Measurements from ENCODE around the gene RAP1GDS1. TPM values are rescaled to one million over a fixed set of nuclear protein-coding genes. Genes with fewer than 3 reads are reported as not detected.

The RAP1GDS1 gene
- total and polyA plus RNA-seq, 2 of the 13 experiments (the other 11 are each of a cell fraction or from before 2014, with no cell fraction given) = 19.3 to 42.5 TPM

DNA sequence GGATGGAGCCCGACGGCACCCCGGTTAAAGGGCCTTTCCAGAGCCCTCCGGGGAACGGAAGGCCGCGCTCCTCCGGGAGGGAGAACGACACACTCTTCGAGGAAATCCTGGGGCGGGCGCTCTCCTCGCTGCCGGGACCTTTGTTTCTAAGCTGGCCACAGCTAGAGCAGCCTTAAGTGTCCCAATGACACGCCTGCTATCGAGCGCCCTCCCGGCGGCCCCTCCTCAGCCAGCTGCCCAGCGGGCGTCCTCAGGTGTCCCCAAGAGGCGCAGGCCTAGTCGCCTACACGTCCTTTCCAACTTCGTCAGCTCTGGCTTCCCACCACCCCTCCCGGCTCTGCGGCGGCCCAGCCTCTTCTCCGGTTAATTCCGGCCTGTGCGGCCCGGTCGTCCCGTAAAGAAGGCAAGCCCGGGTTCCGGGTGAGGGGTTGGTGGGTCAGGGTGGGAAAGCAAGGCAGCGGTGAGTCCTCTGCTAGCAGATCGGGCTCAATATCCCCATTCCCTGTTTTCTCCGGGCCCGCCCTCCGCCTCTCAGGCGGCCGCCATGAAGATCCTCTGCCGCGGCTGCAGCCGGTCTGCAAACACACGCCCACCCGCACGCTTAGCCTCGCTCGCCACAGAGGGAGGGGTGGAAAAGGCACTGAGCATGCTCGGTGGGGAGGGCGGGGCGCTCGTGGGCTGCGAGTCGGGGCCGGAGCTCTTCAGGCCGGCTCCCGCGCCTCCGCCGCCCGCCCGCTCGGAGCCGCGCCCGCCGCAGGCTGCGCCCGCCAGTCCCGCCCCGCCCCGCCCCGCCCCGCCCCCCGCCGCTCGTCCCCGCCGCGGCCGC, at the start of gene RAP1GDS1 (continued):
- 0 out of 2 replicates have a peak, but pooled peaks have one; percentile 33 for TF ChIP-seq ZSCAN9 (CRISPR knock-in tag; IDR thresholded peaks at IDR 0.05; ENCODE audit: borderline replicate concordance)
- TF ChIP-seq, protein P1, sequence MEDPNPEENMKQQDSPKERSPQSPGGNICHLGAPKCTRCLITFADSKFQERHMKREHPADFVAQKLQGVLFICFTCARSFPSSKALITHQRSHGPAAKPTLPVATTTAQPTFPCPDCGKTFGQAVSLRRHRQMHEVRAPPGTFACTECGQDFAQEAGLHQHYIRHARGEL (CRISPR knock-in tag; IDR thresholded peaks at IDR 0.05) = 0 out of 2 replicates have a peak, but pooled peaks have one; percentile 28
- no peak for TF ChIP-seq KLF11 (CRISPR knock-in tag; IDR thresholded peaks at IDR 0.05)
- 0 out of 2 replicates have a peak, but pooled peaks have one; percentile 60 for TF ChIP-seq REPIN1 (CRISPR knock-in tag; IDR thresholded peaks at IDR 0.05; ENCODE audit: borderline replicate concordance, low read depth)
- TF ChIP-seq, protein P2, sequence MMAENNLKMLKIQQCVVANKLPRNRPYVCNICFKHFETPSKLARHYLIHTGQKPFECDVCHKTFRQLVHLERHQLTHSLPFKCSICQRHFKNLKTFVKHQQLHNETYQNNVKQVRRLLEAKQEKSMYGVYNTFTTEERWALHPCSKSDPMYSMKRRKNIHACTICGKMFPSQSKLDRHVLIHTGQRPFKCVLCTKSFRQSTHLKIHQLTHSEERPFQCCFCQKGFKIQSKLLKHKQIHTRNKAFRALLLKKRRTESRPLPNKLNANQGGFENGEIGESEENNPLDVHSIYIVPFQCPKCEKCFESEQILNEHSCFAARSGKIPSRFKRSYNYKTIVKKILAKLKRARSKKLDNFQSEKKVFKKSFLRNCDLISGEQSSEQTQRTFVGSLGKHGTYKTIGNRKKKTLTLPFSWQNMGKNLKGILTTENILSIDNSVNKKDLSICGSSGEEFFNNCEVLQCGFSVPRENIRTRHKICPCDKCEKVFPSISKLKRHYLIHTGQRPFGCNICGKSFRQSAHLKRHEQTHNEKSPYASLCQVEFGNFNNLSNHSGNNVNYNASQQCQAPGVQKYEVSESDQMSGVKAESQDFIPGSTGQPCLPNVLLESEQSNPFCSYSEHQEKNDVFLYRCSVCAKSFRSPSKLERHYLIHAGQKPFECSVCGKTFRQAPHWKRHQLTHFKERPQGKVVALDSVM (CRISPR knock-in tag; IDR thresholded peaks at IDR 0.05) = peak; percentile 35; the same call in 1 of the 2 replicates
- TF ChIP-seq ADNP (CRISPR knock-in tag; IDR thresholded peaks at IDR 0.05) = no peak
- no peak; the same call in 1 of the 2 replicates for TF ChIP-seq ZNF138 (CRISPR knock-in tag; IDR thresholded peaks at IDR 0.05; ENCODE audit: low read depth)
- TF ChIP-seq, protein P3, sequence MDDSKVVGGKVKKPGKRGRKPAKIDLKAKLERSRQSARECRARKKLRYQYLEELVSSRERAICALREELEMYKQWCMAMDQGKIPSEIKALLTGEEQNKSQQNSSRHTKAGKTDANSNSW (CRISPR knock-in tag; IDR thresholded peaks at IDR 0.05; ENCODE audit: borderline replicate concordance) = no peak
- TF ChIP-seq ELF4 (CRISPR knock-in tag; IDR thresholded peaks at IDR 0.05; ENCODE audit: borderline replicate concordance) = peak; percentile 42; the same call in 1 of the 2 replicates
- TF ChIP-seq, protein P4, sequence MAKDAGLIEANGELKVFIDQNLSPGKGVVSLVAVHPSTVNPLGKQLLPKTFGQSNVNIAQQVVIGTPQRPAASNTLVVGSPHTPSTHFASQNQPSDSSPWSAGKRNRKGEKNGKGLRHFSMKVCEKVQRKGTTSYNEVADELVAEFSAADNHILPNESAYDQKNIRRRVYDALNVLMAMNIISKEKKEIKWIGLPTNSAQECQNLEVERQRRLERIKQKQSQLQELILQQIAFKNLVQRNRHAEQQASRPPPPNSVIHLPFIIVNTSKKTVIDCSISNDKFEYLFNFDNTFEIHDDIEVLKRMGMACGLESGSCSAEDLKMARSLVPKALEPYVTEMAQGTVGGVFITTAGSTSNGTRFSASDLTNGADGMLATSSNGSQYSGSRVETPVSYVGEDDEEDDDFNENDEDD (CRISPR knock-in tag; IDR thresholded peaks at IDR 0.05; ENCODE audit: borderline replicate concordance) = 0 out of 2 replicates have a peak, but pooled peaks have one; percentile 3
- TF ChIP-seq CBFB (CRISPR knock-in tag; IDR thresholded peaks at IDR 0.05) = peak; percentile 15
- TF ChIP-seq, protein P5, sequence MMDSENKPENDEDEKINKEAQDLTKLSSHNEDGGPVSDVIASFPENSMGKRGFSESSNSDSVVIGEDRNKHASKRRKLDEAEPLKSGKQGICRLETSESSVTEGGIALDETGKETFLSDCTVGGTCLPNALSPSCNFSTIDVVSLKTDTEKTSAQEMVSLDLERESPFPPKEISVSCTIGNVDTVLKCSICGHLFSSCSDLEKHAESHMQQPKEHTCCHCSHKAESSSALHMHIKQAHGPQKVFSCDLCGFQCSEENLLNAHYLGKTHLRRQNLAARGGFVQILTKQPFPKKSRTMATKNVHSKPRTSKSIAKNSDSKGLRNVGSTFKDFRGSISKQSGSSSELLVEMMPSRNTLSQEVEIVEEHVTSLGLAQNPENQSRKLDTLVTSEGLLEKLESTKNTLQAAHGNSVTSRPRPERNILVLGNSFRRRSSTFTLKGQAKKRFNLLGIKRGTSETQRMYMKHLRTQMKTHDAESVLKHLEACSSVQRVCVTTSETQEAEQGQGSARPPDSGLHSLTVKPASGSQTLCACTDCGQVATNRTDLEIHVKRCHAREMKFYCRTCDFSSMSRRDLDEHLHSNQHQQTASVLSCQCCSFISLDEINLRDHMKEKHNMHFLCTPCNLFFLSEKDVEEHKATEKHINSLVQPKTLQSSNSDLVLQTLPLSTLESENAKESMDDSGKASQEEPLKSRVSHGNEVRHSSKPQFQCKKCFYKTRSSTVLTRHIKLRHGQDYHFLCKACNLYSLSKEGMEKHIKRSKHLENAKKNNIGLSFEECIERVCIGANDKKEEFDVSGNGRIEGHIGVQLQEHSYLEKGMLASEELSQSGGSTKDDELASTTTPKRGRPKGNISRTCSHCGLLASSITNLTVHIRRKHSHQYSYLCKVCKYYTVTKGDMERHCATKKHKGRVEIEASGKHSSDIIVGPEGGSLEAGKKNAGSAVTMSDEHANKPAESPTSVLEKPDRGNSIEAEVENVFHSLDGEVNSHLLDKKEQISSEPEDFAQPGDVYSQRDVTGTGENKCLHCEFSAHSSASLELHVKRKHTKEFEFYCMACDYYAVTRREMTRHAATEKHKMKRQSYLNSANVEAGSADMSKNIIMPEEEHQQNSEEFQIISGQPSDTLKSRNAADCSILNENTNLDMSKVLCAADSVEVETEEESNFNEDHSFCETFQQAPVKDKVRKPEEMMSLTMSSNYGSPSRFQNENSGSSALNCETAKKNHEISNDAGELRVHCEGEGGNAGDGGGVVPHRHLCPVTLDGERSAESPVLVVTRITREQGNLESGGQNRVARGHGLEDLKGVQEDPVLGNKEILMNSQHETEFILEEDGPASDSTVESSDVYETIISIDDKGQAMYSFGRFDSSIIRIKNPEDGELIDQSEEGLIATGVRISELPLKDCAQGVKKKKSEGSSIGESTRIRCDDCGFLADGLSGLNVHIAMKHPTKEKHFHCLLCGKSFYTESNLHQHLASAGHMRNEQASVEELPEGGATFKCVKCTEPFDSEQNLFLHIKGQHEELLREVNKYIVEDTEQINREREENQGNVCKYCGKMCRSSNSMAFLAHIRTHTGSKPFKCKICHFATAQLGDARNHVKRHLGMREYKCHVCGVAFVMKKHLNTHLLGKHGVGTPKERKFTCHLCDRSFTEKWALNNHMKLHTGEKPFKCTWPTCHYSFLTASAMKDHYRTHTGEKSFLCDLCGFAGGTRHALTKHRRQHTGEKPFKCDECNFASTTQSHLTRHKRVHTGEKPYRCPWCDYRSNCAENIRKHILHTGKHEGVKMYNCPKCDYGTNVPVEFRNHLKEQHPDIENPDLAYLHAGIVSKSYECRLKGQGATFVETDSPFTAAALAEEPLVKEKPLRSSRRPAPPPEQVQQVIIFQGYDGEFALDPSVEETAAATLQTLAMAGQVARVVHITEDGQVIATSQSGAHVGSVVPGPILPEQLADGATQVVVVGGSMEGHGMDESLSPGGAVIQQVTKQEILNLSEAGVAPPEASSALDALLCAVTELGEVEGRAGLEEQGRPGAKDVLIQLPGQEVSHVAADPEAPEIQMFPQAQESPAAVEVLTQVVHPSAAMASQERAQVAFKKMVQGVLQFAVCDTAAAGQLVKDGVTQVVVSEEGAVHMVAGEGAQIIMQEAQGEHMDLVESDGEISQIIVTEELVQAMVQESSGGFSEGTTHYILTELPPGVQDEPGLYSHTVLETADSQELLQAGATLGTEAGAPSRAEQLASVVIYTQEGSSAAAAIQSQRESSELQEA (CRISPR knock-in tag; IDR thresholded peaks at IDR 0.05; ENCODE audit: not compliant biosample characterization) = peak; percentile 35
- TF ChIP-seq CEBPB (IDR thresholded peaks at IDR 0.05; ENCODE audit: borderline replicate concordance, low read depth, low read length) = no peak
- TF ChIP-seq, protein P6, sequence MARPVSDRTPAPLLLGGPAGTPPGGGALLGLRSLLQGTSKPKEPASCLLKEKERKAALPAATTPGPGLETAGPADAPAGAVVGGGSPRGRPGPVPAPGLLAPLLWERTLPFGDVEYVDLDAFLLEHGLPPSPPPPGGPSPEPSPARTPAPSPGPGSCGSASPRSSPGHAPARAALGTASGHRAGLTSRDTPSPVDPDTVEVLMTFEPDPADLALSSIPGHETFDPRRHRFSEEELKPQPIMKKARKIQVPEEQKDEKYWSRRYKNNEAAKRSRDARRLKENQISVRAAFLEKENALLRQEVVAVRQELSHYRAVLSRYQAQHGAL (CRISPR knock-in tag; IDR thresholded peaks at IDR 0.05; ENCODE audit: not compliant biosample characterization) = peak; percentile 65

Measured in HepG2 (cell line).